Measurements from ENCODE around the gene EFCAB14. TPM values are rescaled to one million over a fixed set of nuclear protein-coding genes. Genes with fewer than 3 reads are reported as not detected.
A peak's percentile ranks its signal among the peaks of the same experiment; 100 is the strongest.

Gene EFCAB14
- polyA plus RNA-seq, 3 donors, result 31.4 to 75.5 (median 49.8) TPM

DNA sequence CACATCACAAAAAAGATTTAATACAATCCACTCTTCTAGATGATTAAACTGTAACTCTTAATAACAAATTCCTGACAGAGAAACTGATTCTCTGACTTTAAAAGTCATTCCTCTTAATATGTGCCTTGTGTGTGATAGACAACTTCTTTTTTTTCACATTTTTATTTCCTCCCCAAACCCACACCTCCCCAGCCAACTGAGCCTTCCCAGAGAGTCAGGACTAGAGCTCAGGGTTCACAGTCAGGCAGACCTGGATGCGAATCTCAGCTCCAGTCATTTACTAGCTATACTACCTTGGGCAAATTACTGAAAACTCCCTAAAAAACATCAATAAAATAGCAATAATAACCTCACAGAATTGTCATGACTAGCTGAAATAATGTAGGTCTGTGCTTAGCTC is 64.9 kb downstream of the EFCAB14 start:
- Histone ChIP-seq H3K36me3 (replicated peaks in 1 of 2; ENCODE audit: control insufficient read depth in 1 of 2, insufficient read depth in 2 of 2, low read length in 2 of 2) (peaks cover 40 to 77% of the 10 kb centered on the region in 2 donors), H3K27me3 (ENCODE audit: control insufficient read depth in 2 of 2, insufficient read depth in 2 of 2, low read length in 2 of 2) (no peaks in the 10 kb centered on the region), H3K79me2 (ENCODE audit: insufficient read depth, low read length) (no peaks in the 10 kb centered on the region), H3K4me2 (replicated peaks; ENCODE audit: extremely low read depth, low read length, poor library complexity, severe bottlenecking) (no peak overlapping the region), H3K4me3 (replicated peaks in 1 of 3; ENCODE audit: low read depth in 2 of 3, low read length in 3 of 3) (no peak overlapping the region), H3K4me1 (ENCODE audit: control insufficient read depth in 1 of 2, insufficient read depth in 2 of 2, low read length in 2 of 2) (no peaks in the 10 kb centered on the region), H2AFZ (ENCODE audit: insufficient read depth, low read depth, low read length, poor library complexity, severe bottlenecking) (no peak overlapping the region), H3K9ac (ENCODE audit: insufficient read depth, low read length, poor library complexity, severe bottlenecking) (no peak overlapping the region), H3K9me3 (replicated peaks in 1 of 2; ENCODE audit: control insufficient read depth in 1 of 2, insufficient read depth in 1 of 2, low read length in 2 of 2) (no peaks in the 10 kb centered on the region), H3K27ac (ENCODE audit: low read depth in 1 of 2, low read length in 2 of 2) (no peak overlapping the region), H4K20me1 (ENCODE audit: insufficient read depth, low read length) (no peaks in the 10 kb centered on the region)
- H3K27me3 Mint-ChIP-seq (ENCODE audit: low read depth in 3 of 3), result no peaks in the 10 kb centered on the region
- peaks cover 0 to 16% (median 7%) of the 10 kb centered on the region in 7 donors for H3K9me3 Mint-ChIP-seq
- intact Hi-C loops (cut with micrococcal nuclease), result no loop called here
- no peaks in the 10 kb centered on the region for H3K4me1 Mint-ChIP-seq
- no peak overlapping the region for H3K27ac Mint-ChIP-seq
- H3K4me3 Mint-ChIP-seq, result no peak overlapping the region
- no peak for DNase-seq
- WGBS (ENCODE audit: insufficient coverage), result no CpG with 5 or more reads among the region's 1 CpG
- TF ChIP-seq, protein P1, sequence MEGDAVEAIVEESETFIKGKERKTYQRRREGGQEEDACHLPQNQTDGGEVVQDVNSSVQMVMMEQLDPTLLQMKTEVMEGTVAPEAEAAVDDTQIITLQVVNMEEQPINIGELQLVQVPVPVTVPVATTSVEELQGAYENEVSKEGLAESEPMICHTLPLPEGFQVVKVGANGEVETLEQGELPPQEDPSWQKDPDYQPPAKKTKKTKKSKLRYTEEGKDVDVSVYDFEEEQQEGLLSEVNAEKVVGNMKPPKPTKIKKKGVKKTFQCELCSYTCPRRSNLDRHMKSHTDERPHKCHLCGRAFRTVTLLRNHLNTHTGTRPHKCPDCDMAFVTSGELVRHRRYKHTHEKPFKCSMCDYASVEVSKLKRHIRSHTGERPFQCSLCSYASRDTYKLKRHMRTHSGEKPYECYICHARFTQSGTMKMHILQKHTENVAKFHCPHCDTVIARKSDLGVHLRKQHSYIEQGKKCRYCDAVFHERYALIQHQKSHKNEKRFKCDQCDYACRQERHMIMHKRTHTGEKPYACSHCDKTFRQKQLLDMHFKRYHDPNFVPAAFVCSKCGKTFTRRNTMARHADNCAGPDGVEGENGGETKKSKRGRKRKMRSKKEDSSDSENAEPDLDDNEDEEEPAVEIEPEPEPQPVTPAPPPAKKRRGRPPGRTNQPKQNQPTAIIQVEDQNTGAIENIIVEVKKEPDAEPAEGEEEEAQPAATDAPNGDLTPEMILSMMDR (IDR thresholded peaks at IDR 0.05), result no peak
- H3K36me3 Mint-ChIP-seq, result peaks cover 67 to 73% of the 10 kb centered on the region in 2 donors

DNA sequence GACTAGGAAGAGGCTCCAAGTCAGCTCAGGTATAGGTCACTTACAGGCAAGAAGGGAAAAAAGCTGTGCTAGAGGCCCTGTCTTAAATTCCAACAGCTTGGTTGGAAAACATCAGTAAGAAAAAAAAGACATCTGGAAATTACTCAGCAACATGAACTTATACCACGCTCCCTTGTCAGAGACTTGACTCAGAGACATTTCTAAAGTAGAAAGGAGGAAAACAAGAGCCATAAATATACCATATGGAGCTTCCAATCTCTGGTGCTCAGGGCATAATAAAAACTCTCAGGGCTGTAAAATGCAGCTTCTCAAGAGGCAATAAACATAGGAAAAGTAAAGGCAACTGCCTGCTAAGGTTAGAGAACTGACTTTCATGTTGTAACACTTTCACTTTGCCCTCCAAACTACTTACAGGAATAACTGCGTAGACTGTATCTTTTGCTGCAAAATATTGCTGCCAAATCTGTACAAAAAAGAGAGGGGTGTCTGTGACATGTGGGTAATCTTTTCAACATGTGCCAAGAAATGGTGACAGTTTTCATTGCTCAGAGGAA is 65.4 kb downstream of the EFCAB14 start:
- Histone ChIP-seq H3K36me3 (replicated peaks in 1 of 2; ENCODE audit: control insufficient read depth in 1 of 2, insufficient read depth in 2 of 2, low read length in 2 of 2) (peaks cover 40 to 80% of the 10 kb centered on the region in 2 donors), H3K79me2 (ENCODE audit: insufficient read depth, low read length) (no peaks in the 10 kb centered on the region), H3K4me2 (replicated peaks; ENCODE audit: extremely low read depth, low read length, poor library complexity, severe bottlenecking) (no peak overlapping the region), H3K4me1 (ENCODE audit: control insufficient read depth in 1 of 2, insufficient read depth in 2 of 2, low read length in 2 of 2) (no peaks in the 10 kb centered on the region), H3K27ac (ENCODE audit: low read depth in 1 of 2, low read length in 2 of 2) (no peak overlapping the region), H3K9ac (ENCODE audit: insufficient read depth, low read length, poor library complexity, severe bottlenecking) (no peak overlapping the region), H3K9me3 (replicated peaks in 1 of 2; ENCODE audit: control insufficient read depth in 1 of 2, insufficient read depth in 1 of 2, low read length in 2 of 2) (peaks cover 0 to 3% of the 10 kb centered on the region in 2 donors), H2AFZ (ENCODE audit: insufficient read depth, low read depth, low read length, poor library complexity, severe bottlenecking) (no peak overlapping the region), H3K27me3 (ENCODE audit: control insufficient read depth in 2 of 2, insufficient read depth in 2 of 2, low read length in 2 of 2) (no peaks in the 10 kb centered on the region), H4K20me1 (ENCODE audit: insufficient read depth, low read length) (no peaks in the 10 kb centered on the region), H3K4me3 (replicated peaks in 1 of 3; ENCODE audit: low read depth in 2 of 3, low read length in 3 of 3) (no peak overlapping the region)
- TF ChIP-seq, protein P1 (IDR thresholded peaks at IDR 0.05), result no peak
- WGBS (ENCODE audit: insufficient coverage), result no CpG with 5 or more reads among the region's 2 CpGs
- no peaks in the 10 kb centered on the region for H3K4me1 Mint-ChIP-seq
- intact Hi-C loops (cut with micrococcal nuclease), result no loop called here
- peaks cover 0 to 19% (median 9%) of the 10 kb centered on the region in 7 donors for H3K9me3 Mint-ChIP-seq
- peak overlapping the region in 1 of 7 donors; percentile 24 for H3K27ac Mint-ChIP-seq
- peaks cover 67 to 79% of the 10 kb centered on the region in 2 donors for H3K36me3 Mint-ChIP-seq
- H3K27me3 Mint-ChIP-seq (ENCODE audit: low read depth in 3 of 3), result no peaks in the 10 kb centered on the region
- DNase-seq, result no peak
- H3K4me3 Mint-ChIP-seq, result no peak overlapping the region
